Peyer's patch (tissue), 4 donors: Measurements from ENCODE around the gene EMID1.

Source experiments
- POLR2A ChIP-seq, 2 donors: fragments of 450-650 bp; IDR thresholded peaks; one replicate each; pipeline ENCODE4 v1.5.1; 2017; ENCODE audit warnings: antibody characterized with exemption in 2 of 2, mild to moderate bottlenecking in 2 of 2, moderate library complexity in 2 of 2
- TF ChIP-seq, protein P1 (sequence below), 6 experiments: fragments of 450-650 bp in 4 of 6; fragments of 200-600 bp in 2 of 6; sonication (generic) in 1 of 6; IDR thresholded peaks; one replicate each; pipeline ENCODE4 v1.5.1; 2017 to 2019; ENCODE audit warnings: antibody characterized with exemption in 6 of 6, mild to moderate bottlenecking in 3 of 6, moderate library complexity in 1 of 6

DNA sequence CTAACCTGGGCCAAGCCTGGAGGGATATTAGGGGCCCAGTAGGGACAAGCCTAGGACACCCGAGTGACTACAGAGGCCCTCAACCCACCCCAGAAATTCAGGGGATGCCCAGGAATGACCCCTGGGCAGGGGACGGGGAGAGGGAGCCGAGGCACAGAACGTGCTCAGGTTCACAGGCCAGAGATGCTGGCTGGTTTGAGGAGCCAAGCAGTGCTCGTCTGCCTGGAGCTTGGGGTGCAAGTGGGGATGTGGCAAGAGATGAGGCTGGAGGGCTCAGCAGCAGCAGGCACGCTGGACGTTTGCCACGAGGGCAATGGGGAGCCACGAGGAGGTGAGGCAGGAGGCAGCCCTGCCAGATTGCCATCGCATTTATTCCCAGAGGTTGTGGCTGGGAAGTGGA, 34.0 kb upstream of the EMID1 start:
- TF ChIP-seq, protein P1, sequence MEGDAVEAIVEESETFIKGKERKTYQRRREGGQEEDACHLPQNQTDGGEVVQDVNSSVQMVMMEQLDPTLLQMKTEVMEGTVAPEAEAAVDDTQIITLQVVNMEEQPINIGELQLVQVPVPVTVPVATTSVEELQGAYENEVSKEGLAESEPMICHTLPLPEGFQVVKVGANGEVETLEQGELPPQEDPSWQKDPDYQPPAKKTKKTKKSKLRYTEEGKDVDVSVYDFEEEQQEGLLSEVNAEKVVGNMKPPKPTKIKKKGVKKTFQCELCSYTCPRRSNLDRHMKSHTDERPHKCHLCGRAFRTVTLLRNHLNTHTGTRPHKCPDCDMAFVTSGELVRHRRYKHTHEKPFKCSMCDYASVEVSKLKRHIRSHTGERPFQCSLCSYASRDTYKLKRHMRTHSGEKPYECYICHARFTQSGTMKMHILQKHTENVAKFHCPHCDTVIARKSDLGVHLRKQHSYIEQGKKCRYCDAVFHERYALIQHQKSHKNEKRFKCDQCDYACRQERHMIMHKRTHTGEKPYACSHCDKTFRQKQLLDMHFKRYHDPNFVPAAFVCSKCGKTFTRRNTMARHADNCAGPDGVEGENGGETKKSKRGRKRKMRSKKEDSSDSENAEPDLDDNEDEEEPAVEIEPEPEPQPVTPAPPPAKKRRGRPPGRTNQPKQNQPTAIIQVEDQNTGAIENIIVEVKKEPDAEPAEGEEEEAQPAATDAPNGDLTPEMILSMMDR (IDR thresholded peaks at IDR 0.05) = no peak
- TF ChIP-seq POLR2A (IDR thresholded peaks at IDR 0.05) = no peak
